Measurements from ENCODE around the gene INPP5K. TPM values are rescaled to one million over a fixed set of nuclear protein-coding genes. Genes with fewer than 3 reads are reported as not detected.

Gene INPP5K
- total RNA-seq, 4 donors from 2014 or later: 168 to 321 (median 200) TPM

- no peak for TF ChIP-seq CTCF (IDR thresholded peaks at IDR 0.05; ENCODE audit: low read depth)
Measured at GRCh38 chr17:1521086-1521640, 4.8 kb upstream of the INPP5K start.

GRCh38 chr17:1519678-1520077 is 3.3 kb upstream of the INPP5K start:
- TF ChIP-seq CTCF (IDR thresholded peaks at IDR 0.05; ENCODE audit: low read depth): no peak

- TF ChIP-seq CTCF (IDR thresholded peaks at IDR 0.05; ENCODE audit: low read depth): no peak
Measured at GRCh38 chr17:1518410-1518809, 2.0 kb upstream of the INPP5K start.

GRCh38 chr17:1515640-1516387 is 598 bp downstream of the INPP5K start:
- TF ChIP-seq CTCF (IDR thresholded peaks at IDR 0.05; ENCODE audit: low read depth): no peak

- TF ChIP-seq CTCF (IDR thresholded peaks at IDR 0.05; ENCODE audit: low read depth): no peak
Measured at GRCh38 chr17:1512351-1512750, 4.1 kb downstream of the INPP5K start.

GRCh38 chr17:1511756-1512321 is 4.6 kb downstream of the INPP5K start:
- no peak for TF ChIP-seq CTCF (IDR thresholded peaks at IDR 0.05; ENCODE audit: low read depth)

- no peak for TF ChIP-seq CTCF (IDR thresholded peaks at IDR 0.05; ENCODE audit: low read depth)
Measured at GRCh38 chr17:1511290-1511689, 5.1 kb downstream of the INPP5K start.
